GM18498 (cell line): ENCODE results near the gene PTBP3.
"Not testable (repeated sequence)": the region's sequence is repeated elsewhere in the genome, so short reads cannot be mapped to it uniquely, and the experiment has no call there.

Source experiments
- ATAC-seq: cut with Tn5 transposase; IDR thresholded peaks from one replicate; pipeline ENCODE4 v1.9.1; 2021; ENCODE audit warnings: mild to moderate bottlenecking, moderate library complexity; ENCODE audit not compliant: unreplicated experiment

PTBP3 gene

GRCh38 chr9:112325127-112325526, 8.3 kb downstream of the PTBP3 start:
- no peak for ATAC-seq

- ATAC-seq = no peak
Measured at GRCh38 chr9:112323378-112323854, 10.0 kb downstream of the PTBP3 start.

- ATAC-seq = no peak
Measured at GRCh38 chr9:112322701-112323377, 10.6 kb downstream of the PTBP3 start.

- no peak for ATAC-seq
Measured at GRCh38 chr9:112316258-112316943, 17.0 kb downstream of the PTBP3 start.

- ATAC-seq = no peak
Measured at GRCh38 chr9:112315331-112316257, 17.8 kb downstream of the PTBP3 start.

GRCh38 chr9:112312139-112312538, 21.3 kb downstream of the PTBP3 start:
- ATAC-seq = no peak

GRCh38 chr9:112311497-112311896, 21.9 kb downstream of the PTBP3 start:
- no peak for ATAC-seq

GRCh38 chr9:112310826-112311225, 22.6 kb downstream of the PTBP3 start:
- no peak for ATAC-seq

GRCh38 chr9:112308588-112308987, 24.8 kb downstream of the PTBP3 start:
- no peak for ATAC-seq

GRCh38 chr9:112301420-112301819, 32.0 kb downstream of the PTBP3 start:
- no peak for ATAC-seq

- ATAC-seq = no peak
Measured at GRCh38 chr9:112299514-112299913, 33.9 kb downstream of the PTBP3 start.

GRCh38 chr9:112296929-112297328, 36.5 kb downstream of the PTBP3 start:
- ATAC-seq = no peak

- no peak for ATAC-seq
Measured at GRCh38 chr9:112295174-112295573, 38.2 kb downstream of the PTBP3 start.

GRCh38 chr9:112288029-112288428, 45.4 kb downstream of the PTBP3 start:
- no peak for ATAC-seq

GRCh38 chr9:112286926-112287325, 46.5 kb downstream of the PTBP3 start:
- ATAC-seq = no peak

- no peak for ATAC-seq
Measured at GRCh38 chr9:112285056-112285455, 48.4 kb downstream of the PTBP3 start.

GRCh38 chr9:112283582-112284253, 49.7 kb downstream of the PTBP3 start:
- no peak for ATAC-seq

GRCh38 chr9:112282841-112283240, 50.6 kb downstream of the PTBP3 start:
- not testable (repeated sequence) for ATAC-seq

GRCh38 chr9:112280904-112281303, 52.5 kb downstream of the PTBP3 start:
- ATAC-seq = no peak

- no peak for ATAC-seq
Measured at GRCh38 chr9:112279501-112279900, 53.9 kb downstream of the PTBP3 start.

- no peak for ATAC-seq
Measured at GRCh38 chr9:112278152-112278551, 55.3 kb downstream of the PTBP3 start.
